ENCODE measurements around the gene LRRC4C.

GRCh38 chr11:40894501-40894900 lies 565.0 kb downstream of the LRRC4C start:
- TF ChIP-seq CTCF (conservative IDR thresholded peaks at IDR 0.05 in 1 of 2, IDR thresholded peaks at IDR 0.05 in 1 of 2; ENCODE audit: extremely low read depth in 1 of 2, insufficient read depth in 1 of 2, low read depth in 1 of 2, low read length in 2 of 2) (no peak), EZH2 (IDR thresholded peaks at IDR 0.05; ENCODE audit: borderline replicate concordance, low read length) (no peak)
